Astrocyte (in vitro differentiated cells and primary cell): ENCODE measurements around the gene C11orf91.

Source experiments
- CTCF ChIP-seq: IDR thresholded peaks from 2 replicates; pipeline ENCODE4 v1.5.1; 2011; ENCODE audit warnings: low read depth, mild to moderate bottlenecking, inconsistent platforms, low read length, moderate library complexity; ENCODE audit not compliant: insufficient read depth
- EZH2 ChIP-seq: IDR thresholded peaks from 2 replicates; pipeline ENCODE4 v1.6.1; 2012; ENCODE audit warnings: mild to moderate bottlenecking, low read length, inconsistent platforms; ENCODE audit not compliant: insufficient read depth

- TF ChIP-seq CTCF (no peak), EZH2 (no peak)
These were observed 2.6 kb upstream of the C11orf91 start for GRCh38 chr11:33703234-33703633.
